Stimulated activated CD8-positive, alpha-beta memory T cell treated with anti-CD3 and anti-CD28 coated beads, Interleukin-15, amount 100 ng/mL, for 1 hour (primary cell): Measurements from ENCODE around the gene TANC2.
"Not testable (repeated sequence)": the region's sequence is repeated elsewhere in the genome, so short reads cannot be mapped to it uniquely, and the experiment has no call there.

Experiments used
- DNase-seq: peaks from one replicate; pipeline ENCODE4 v3.0.0-alpha.2; 2020; ENCODE audit warnings: low read depth

The TANC2 gene

GRCh38 chr17:62964506-62964905 is 1.5 kb upstream of the TANC2 start:
- DNase-seq: no peak

GRCh38 chr17:62965174-62965685 is 805 bp upstream of the TANC2 start:
- DNase-seq: no peak

GRCh38 chr17:62966426-62967204 is 580 bp downstream of the TANC2 start:
- DNase-seq: peak; percentile 36

- no peak for DNase-seq
Observed at GRCh38 chr17:62967205-62967529, 1.1 kb downstream of the TANC2 start.

GRCh38 chr17:62968445-62968923 is 2.4 kb downstream of the TANC2 start:
- DNase-seq: peak; percentile 6

- no peak for DNase-seq
Observed at GRCh38 chr17:62970610-62971009, 4.6 kb downstream of the TANC2 start.

GRCh38 chr17:62971853-62972252 is 5.8 kb downstream of the TANC2 start:
- DNase-seq: no peak

- no peak for DNase-seq
Observed at GRCh38 chr17:62974788-62975187, 8.8 kb downstream of the TANC2 start.

- DNase-seq: no peak
Observed at GRCh38 chr17:62975206-62975605, 9.2 kb downstream of the TANC2 start.

GRCh38 chr17:62976643-62977231 is 10.7 kb downstream of the TANC2 start:
- DNase-seq: not testable (repeated sequence)

GRCh38 chr17:62980842-62981241 is 14.8 kb downstream of the TANC2 start:
- DNase-seq: no peak

- DNase-seq: no peak
Observed at GRCh38 chr17:62981933-62982332, 15.9 kb downstream of the TANC2 start.

GRCh38 chr17:62984801-62985200 is 18.8 kb downstream of the TANC2 start:
- DNase-seq: no peak

GRCh38 chr17:62986549-62986948 is 20.5 kb downstream of the TANC2 start:
- DNase-seq: no peak

- no peak for DNase-seq
Observed at GRCh38 chr17:62987136-62987535, 21.1 kb downstream of the TANC2 start.

GRCh38 chr17:62989501-62989900 is 23.5 kb downstream of the TANC2 start:
- DNase-seq: no peak

GRCh38 chr17:62994931-62995330 is 28.9 kb downstream of the TANC2 start:
- DNase-seq: no peak

GRCh38 chr17:62995377-62995885 is 29.4 kb downstream of the TANC2 start:
- no peak for DNase-seq

- no peak for DNase-seq
Observed at GRCh38 chr17:62996221-62996620, 30.2 kb downstream of the TANC2 start.

- DNase-seq: no peak
Observed at GRCh38 chr17:62998166-62998565, 32.1 kb downstream of the TANC2 start.

- no peak for DNase-seq
Observed at GRCh38 chr17:62998665-62999393, 32.8 kb downstream of the TANC2 start.

GRCh38 chr17:62999736-63000135 is 33.7 kb downstream of the TANC2 start:
- DNase-seq: no peak
